CD4-positive, alpha-beta memory T cell (primary cell): Measurements from ENCODE around the gene TMEM243. TPM values are rescaled to one million over a fixed set of nuclear protein-coding genes. Genes with fewer than 3 reads are reported as not detected.
"Not testable (repeated sequence)": the region's sequence is repeated elsewhere in the genome, so short reads cannot be mapped to it uniquely, and the experiment has no call there.

ENCODE experiments used
- CTCF ChIA-PET: fragments of 350-600 bp; sonication (Branson Sonifier 250); formaldehyde crosslinking; loops from one replicate; lab custom pipeline; 2021; ENCODE audit warnings: inconsistent platforms; ENCODE audit not compliant: partially characterized antibody; lab: Charles Lee
- POLR2A ChIA-PET: fragments of 350-600 bp; sonication (Branson Sonifier 250); formaldehyde crosslinking; loops from one replicate; lab custom pipeline; 2021; ENCODE audit not compliant: partially characterized antibody; lab: Charles Lee
- DNase-seq, 5 donors: peaks; one replicate each; pipeline versions ENCODE4 v3.0.0 to v3.0.0-alpha.2; 2020 to 2022; ENCODE audit warnings: mixed read lengths in 1 of 5
- H3K27ac ChIP-seq: one replicate; pipeline ENCODE4 v1.7.0; 2013; ENCODE audit warnings: low read depth, low read length
- H3K27me3 ChIP-seq: 2 replicates; pipeline ENCODE4 v1.7.0; 2013; ENCODE audit warnings: mild to moderate bottlenecking, low read length, moderate library complexity; ENCODE audit not compliant: insufficient read depth
- H3K36me3 ChIP-seq: 2 replicates; pipeline ENCODE4 v1.7.0; 2013; ENCODE audit warnings: mild to moderate bottlenecking, low read length, moderate library complexity; ENCODE audit not compliant: insufficient read depth
- H3K4me1 ChIP-seq: 2 replicates; pipeline ENCODE4 v1.7.0; 2013; ENCODE audit warnings: mild to moderate bottlenecking, low read length, moderate library complexity; ENCODE audit not compliant: insufficient read depth
- H3K4me3 ChIP-seq, 2 donors: one replicate each; pipeline ENCODE4 v1.7.0; 2013; ENCODE audit warnings: low read length in 2 of 2, mild to moderate bottlenecking in 1 of 2
- H3K9me3 ChIP-seq, 2 donors: one replicate each; pipeline ENCODE4 v1.7.0; 2013; ENCODE audit warnings: low read length in 2 of 2, control low read depth in 1 of 2; ENCODE audit not compliant: control insufficient read depth in 1 of 2
- H3K27ac Mint-ChIP-seq, 7 donors: one replicate each; pipeline ENCODE4 v1.8.0; 2020 to 2021; ENCODE audit warnings: mixed read lengths in 7 of 7, mild to moderate bottlenecking in 6 of 7, inconsistent platforms in 3 of 7, moderate library complexity in 3 of 7
- H3K27me3 Mint-ChIP-seq, 2 donors: one replicate each; pipeline ENCODE4 v1.8.0; 2020 to 2021; ENCODE audit warnings: mixed read lengths in 2 of 2
- H3K36me3 Mint-ChIP-seq, 2 donors: one replicate each; pipeline ENCODE4 v1.8.0; 2020 to 2021; ENCODE audit warnings: mixed read lengths in 2 of 2, inconsistent platforms in 1 of 2, mild to moderate bottlenecking in 1 of 2
- H3K4me1 Mint-ChIP-seq, 4 donors: one replicate each; pipeline ENCODE4 v1.8.0; 2020 to 2021; ENCODE audit warnings: mixed read lengths in 4 of 4, mild to moderate bottlenecking in 1 of 4
- H3K4me3 Mint-ChIP-seq, 8 donors: one replicate each; pipeline ENCODE4 v1.8.0; 2020 to 2021; ENCODE audit warnings: mixed read lengths in 8 of 8, mild to moderate bottlenecking in 7 of 8, moderate library complexity in 6 of 8, inconsistent platforms in 3 of 8
- H3K9me3 Mint-ChIP-seq, 8 donors: one replicate each; pipeline ENCODE4 v1.8.0; 2020 to 2021; ENCODE audit warnings: mixed read lengths in 8 of 8, mild to moderate bottlenecking in 5 of 8, inconsistent platforms in 3 of 8, moderate library complexity in 1 of 8
- intact Hi-C: fragments of 100-400 bp; cut with micrococcal nuclease; formaldehyde crosslinking; loops from one replicate; pipeline ENCODE4 v1.15.1; 2023
- polyA plus RNA-seq, 2 donors: library from polyadenylated mRNA; unstranded; fragments of 300-500 nt; fragmentation: Illumina TruSeq; gene quantifications; one replicate each; pipeline ENCODE4 v1.2.3, GENCODE V29; 2021
- total RNA-seq, 2 experiments: library from RNA; stranded (reverse); gene quantifications; one replicate each; pipeline ENCODE4 v1.2.3, GENCODE V29; 2021

Gene TMEM243, protein sequence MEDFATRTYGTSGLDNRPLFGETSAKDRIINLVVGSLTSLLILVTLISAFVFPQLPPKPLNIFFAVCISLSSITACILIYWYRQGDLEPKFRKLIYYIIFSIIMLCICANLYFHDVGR
- 100 to 1,000 TPM; 103 to 105 TPM for total RNA-seq
- polyA plus RNA-seq, result 10 to 100 TPM; 81.3 to 90.4 TPM

DNA sequence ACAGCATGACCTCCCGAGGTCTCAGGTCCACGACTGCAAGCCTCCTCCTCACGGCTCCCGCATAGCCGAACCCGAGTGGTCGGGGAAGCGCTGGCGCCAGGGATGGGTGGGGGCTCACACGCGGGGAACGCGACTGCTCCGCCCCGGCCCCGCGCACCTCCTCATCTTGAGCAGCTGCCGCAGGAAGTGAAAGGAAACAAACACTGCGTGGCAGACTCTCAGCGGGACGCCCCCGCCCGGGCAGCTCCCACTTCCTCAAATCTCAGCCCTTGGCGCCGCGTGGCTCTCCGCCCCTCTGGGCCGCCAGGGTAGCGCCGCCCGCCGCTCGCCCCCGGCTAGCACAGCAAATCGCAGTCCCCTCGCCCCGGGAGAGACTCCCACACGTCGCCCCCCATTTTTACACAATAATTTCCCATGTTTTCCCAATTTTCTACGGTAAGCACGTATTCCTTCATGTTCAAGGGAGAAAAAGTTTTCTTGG lies at the start of gene TMEM243:
Gene TMEM243 (minus strand): TSS at position 188 of the 481 bp plus-strand sequence. CDS start 229 bp downstream, outside the sequence.
- Histone ChIP-seq H3K36me3 (no peaks in the 10 kb centered on the region), H3K9me3 (no peaks in the 10 kb centered on the region), H3K4me1 (peaks cover 45% of the 10 kb centered on the region), H3K27me3 (no peaks in the 10 kb centered on the region), H3K4me3 (peak within 1 kb of the TSS; percentile 83 to 99), H3K27ac (peak within 1 kb of the TSS; percentile 92)
- ChIA-PET CTCF (interaction anchor here (0.8 to 3.2 kb wide), 13 partner anchors 12 to 292 kb away, joined by 3 to 13 read pairs (median 5); partner anchors contain the start of gene DMTF1), POLR2A (interaction anchor here (0.8 to 6.9 kb wide), 25 partner anchors 8 to 1001 kb away, joined by 3 to 189 read pairs (median 8); partner anchors contain the start of genes CROT, DBF4, DMTF1 and ELAPOR2)
- Mint-ChIP-seq H3K4me1 (peaks cover 26 to 62% (median 37%) of the 10 kb centered on the region in 4 donors), H3K4me3 (peak within 1 kb of the TSS; percentile 97 to 100 (median 99)), H3K27ac (peak within 1 kb of the TSS; percentile 98 to 100 (median 99)), H3K9me3 (peaks cover 0 to 2% (median 0%) of the 10 kb centered on the region in 8 donors), H3K27me3 (peaks cover 0 to 1% of the 10 kb centered on the region in 2 donors), H3K36me3 (peaks cover 0 to 32% of the 10 kb centered on the region in 2 donors)
- intact Hi-C loops, result loop anchor here (1.0 to 10.0 kb wide), 10 partner anchors 17 to 995 kb away; partner anchors contain the start of genes ADAM22, CROT, DBF4 and DMTF1
- peak; percentile 84 to 92 (median 87) for DNase-seq

DNA sequence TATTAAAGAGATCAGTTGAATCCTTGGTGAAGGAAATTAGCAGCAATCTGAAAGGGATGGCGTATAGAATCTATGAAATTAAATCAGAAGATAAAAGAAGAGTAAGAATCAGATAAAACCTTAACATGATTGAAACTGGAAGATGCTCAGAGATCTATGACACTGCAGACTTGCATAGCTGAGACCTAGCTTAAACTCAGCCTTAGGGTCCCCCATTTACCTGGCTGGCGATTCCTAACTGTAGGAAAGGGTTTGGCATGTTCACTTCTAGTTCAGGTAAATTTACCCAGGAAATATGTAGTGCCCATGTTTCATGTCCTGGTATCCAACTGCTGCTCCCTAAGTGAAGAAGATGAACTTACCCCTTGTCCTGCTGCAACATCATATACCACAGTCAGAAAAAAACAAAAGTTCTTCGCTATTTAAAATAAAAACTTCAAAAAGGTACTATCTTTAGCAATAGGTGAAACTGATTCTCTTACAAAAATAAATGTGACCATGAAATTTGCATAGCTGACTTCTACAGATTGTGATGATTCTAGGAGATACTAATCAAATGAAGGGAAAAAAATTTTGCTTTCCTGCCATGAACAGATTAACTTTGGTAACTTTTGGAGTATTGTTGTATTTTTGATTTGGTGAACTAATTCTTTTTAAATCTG lies 47.8 kb upstream of the TMEM243 start:
- POLR2A ChIA-PET, result no interaction called here
- H3K9me3 ChIP-seq, result no peaks in the 10 kb centered on the region
- intact Hi-C loops, result no loop called here
- CTCF ChIA-PET, result no interaction called here
- Mint-ChIP-seq H3K4me3 (no peak overlapping the region), H3K36me3 (peaks cover 0 to 6% of the 10 kb centered on the region in 2 donors), H3K9me3 (peaks cover under 1 to 23% (median 4%) of the 10 kb centered on the region in 8 donors), H3K4me1 (no peaks in the 10 kb centered on the region), H3K27me3 (peaks cover 8 to 17% of the 10 kb centered on the region in 2 donors), H3K27ac (no peak overlapping the region)
- no peaks in the 10 kb centered on the region for H3K4me1 ChIP-seq
- no peak overlapping the region for H3K27ac ChIP-seq
- no peaks in the 10 kb centered on the region for H3K27me3 ChIP-seq
- DNase-seq, result no peak
- no peaks in the 10 kb centered on the region for H3K36me3 ChIP-seq
- no peak overlapping the region for H3K4me3 ChIP-seq

DNA sequence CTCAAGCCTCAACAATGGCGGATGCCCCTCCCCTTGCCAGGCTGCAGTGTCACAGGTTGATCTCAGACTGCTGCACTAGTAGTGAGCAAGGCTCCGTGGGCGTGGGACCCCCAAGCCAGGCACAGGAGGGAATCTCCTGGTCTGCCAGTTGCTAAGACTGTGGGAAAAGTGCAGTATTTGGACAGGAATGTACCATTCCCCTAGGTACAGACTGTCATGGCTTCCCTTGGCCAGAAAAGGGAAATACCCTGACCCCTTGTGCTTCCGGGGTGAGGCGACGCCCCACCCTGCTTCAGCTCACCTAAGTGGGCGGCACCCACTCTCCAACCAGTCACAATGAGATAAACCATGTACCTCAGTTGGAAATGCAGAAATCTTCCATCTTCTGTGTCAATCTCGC lies 44.0 kb upstream of the TMEM243 start:
- Mint-ChIP-seq H3K4me1 (no peaks in the 10 kb centered on the region), H3K4me3 (no peak overlapping the region), H3K36me3 (peaks cover 0 to 10% of the 10 kb centered on the region in 2 donors), H3K27ac (no peak overlapping the region), H3K27me3 (peaks cover 21 to 26% of the 10 kb centered on the region in 2 donors), H3K9me3 (peaks cover 0 to 23% (median 5%) of the 10 kb centered on the region in 8 donors)
- Histone ChIP-seq H3K4me1 (no peaks in the 10 kb centered on the region), H3K27me3 (no peaks in the 10 kb centered on the region), H3K4me3 (no peak overlapping the region), H3K9me3 (no peaks in the 10 kb centered on the region), H3K27ac (no peak overlapping the region), H3K36me3 (no peaks in the 10 kb centered on the region)
- CTCF ChIA-PET, result no interaction called here
- POLR2A ChIA-PET, result no interaction called here
- intact Hi-C loops, result no loop called here
- no peak for DNase-seq

DNA sequence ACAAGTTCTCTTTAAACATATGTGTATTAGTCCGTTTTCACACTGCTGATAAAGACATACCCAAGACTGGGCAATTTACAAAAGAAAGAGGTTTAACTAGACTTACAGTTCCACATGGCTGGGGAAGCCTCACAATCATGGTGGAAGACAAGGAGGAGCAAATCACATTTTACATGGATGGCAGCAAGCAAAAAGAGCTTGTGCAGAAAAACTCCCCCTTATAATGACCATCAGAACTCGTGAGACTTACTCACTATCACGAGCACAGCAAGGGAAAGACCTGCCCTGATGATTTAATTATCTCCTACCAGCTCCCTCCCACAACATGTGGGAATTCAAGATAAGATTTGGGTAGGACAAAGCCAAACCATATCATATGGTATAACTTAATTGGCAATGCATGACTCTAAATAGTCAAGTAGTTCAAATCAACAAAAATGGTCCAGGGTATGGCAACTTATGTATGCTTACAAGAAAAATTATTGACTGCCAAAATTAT lies 34.1 kb upstream of the TMEM243 start:
- no peak overlapping the region for H3K27ac Mint-ChIP-seq
- no peaks in the 10 kb centered on the region for H3K27me3 ChIP-seq
- H3K4me3 ChIP-seq, result no peak overlapping the region
- H3K9me3 ChIP-seq, result no peaks in the 10 kb centered on the region
- no peaks in the 10 kb centered on the region for H3K4me1 ChIP-seq
- no peaks in the 10 kb centered on the region for H3K36me3 ChIP-seq
- no peak overlapping the region for H3K27ac ChIP-seq
- intact Hi-C loops, result no loop called here
- peaks cover under 1 to 16% of the 10 kb centered on the region in 2 donors for H3K27me3 Mint-ChIP-seq
- DNase-seq, result no peak
- H3K4me1 Mint-ChIP-seq, result no peaks in the 10 kb centered on the region
- CTCF ChIA-PET, result no interaction called here
- POLR2A ChIA-PET, result no interaction called here
- peaks cover 0 to 5% of the 10 kb centered on the region in 2 donors for H3K36me3 Mint-ChIP-seq
- peaks cover 0 to 8% (median 4%) of the 10 kb centered on the region in 8 donors for H3K9me3 Mint-ChIP-seq
- H3K4me3 Mint-ChIP-seq, result no peak overlapping the region

DNA sequence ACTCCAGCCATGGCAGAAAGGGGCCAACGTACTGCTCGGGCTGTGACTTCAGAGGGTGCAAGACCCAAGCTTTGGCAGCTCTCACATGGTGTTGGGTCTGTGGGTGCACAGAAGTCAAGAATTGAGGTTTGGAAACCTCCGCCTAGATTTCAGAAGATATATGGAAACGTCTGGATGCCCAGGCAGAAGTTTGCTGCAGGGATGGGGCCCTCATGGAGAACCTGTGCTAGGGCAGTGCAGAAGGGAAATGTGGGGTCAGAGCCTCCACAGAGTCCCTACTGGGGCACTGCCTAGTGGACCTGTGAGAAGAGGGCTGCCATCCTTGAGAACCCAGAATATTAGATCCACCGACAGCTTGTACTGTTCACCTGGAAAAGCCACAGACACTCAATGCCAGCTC lies 26.1 kb upstream of the TMEM243 start:
- H3K36me3 ChIP-seq, H3K4me1 ChIP-seq, intact Hi-C loops, POLR2A ChIA-PET, CTCF ChIA-PET, H3K27ac ChIP-seq, DNase-seq, H3K9me3 ChIP-seq, H3K4me1 Mint-ChIP-seq, H3K27me3 ChIP-seq, H3K27ac Mint-ChIP-seq, H3K4me3 ChIP-seq, H3K36me3 Mint-ChIP-seq, H3K4me3 Mint-ChIP-seq: not testable (repeated sequence)
- Mint-ChIP-seq H3K9me3 (peaks cover 0 to 22% (median 13%) of the 10 kb centered on the region in 8 donors), H3K27me3 (peaks cover 8 to 16% of the 10 kb centered on the region in 2 donors)

DNA sequence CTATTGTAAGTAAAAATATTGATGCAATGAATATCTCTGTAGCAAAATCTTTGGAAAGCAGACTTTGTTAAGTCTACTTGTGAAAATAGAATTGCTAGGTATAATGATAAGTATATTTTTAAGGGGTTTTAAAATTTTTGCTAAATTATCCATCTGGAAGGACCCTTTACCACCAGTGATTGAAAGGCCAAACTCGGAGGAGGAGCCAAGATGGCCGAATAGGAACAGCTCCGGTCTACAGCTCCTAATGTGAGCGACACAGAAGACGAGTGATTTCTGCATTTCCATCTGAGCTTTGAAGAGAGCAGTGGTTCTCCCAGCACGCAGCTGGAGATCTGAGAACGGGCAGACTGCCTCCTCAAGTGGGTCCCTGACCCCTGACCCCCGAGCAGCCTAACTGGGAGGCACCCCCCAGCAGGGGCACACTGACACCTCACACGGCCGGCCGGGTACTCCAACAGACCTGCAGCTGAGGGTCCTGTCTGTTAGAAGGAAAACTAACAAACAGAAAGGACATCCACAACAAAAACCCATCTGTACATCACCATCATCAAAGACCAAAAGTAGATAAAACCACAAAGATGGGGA lies 19.0 kb upstream of the TMEM243 start:
- intact Hi-C loops, H3K4me3 Mint-ChIP-seq, H3K4me3 ChIP-seq, H3K9me3 Mint-ChIP-seq, DNase-seq, H3K36me3 ChIP-seq, H3K4me1 ChIP-seq, H3K4me1 Mint-ChIP-seq, H3K36me3 Mint-ChIP-seq, H3K27ac Mint-ChIP-seq, H3K27me3 ChIP-seq, H3K27ac ChIP-seq, POLR2A ChIA-PET, H3K9me3 ChIP-seq: not testable (repeated sequence)
- H3K27me3 Mint-ChIP-seq, result peaks cover 4 to 19% of the 10 kb centered on the region in 2 donors
- CTCF ChIA-PET, result interaction anchor here (0.6 to 2.8 kb wide), 5 partner anchors 10 to 320 kb away, joined by 3 to 11 read pairs (median 4); no protein-coding TSS in a partner anchor
